ENCODE measurements around the gene R3HDM2. TPM values are rescaled to one million over a fixed set of nuclear protein-coding genes. Genes with fewer than 3 reads are reported as not detected.

The R3HDM2 gene
- polyA plus RNA-seq, 1 donor from 2014 or later: 11.1 TPM

GRCh38 chr12:57208631-57209282 is 222.1 kb downstream of the R3HDM2 start:
- Histone ChIP-seq H3K79me2 (replicated peaks; ENCODE audit: insufficient read depth, low read length) (no peaks in the 10 kb centered on the region), H3K9me3 (ENCODE audit: low read length) (no peaks in the 10 kb centered on the region), H3K27me3 (ENCODE audit: insufficient read depth, low read depth, low read length) (no peaks in the 10 kb centered on the region), H3F3A (ENCODE audit: insufficient read depth, low read length, poor library complexity, severe bottlenecking) (no peaks in the 10 kb centered on the region), H3K9ac (ENCODE audit: low read length) (no peak overlapping the region), H3K36me3 (ENCODE audit: insufficient read depth, low read length) (peaks cover 3% of the 10 kb centered on the region), H3K4me3 (ENCODE audit: low read length) (no peak overlapping the region), H4K20me1 (ENCODE audit: insufficient read depth) (no peaks in the 10 kb centered on the region), H3K9me2 (ENCODE audit: insufficient read depth, low read length) (no peaks in the 10 kb centered on the region), H3K27ac (ENCODE audit: low read length) (no peak overlapping the region), H2AFZ (ENCODE audit: low read depth, low read length) (no peak overlapping the region), H3K4me2 (ENCODE audit: low read length) (no peak overlapping the region)
- TF ChIP-seq RAD21 (conservative IDR thresholded peaks at IDR 0.05): no peak
- TF ChIP-seq TAF1 (IDR thresholded peaks at IDR 0.05; ENCODE audit: low read depth): no peak
- no peak for TF ChIP-seq EZH2 (IDR thresholded peaks at IDR 0.05; ENCODE audit: borderline replicate concordance, insufficient read depth, low read length, poor library complexity, severe bottlenecking)
- no peak for TF ChIP-seq MXI1 (conservative IDR thresholded peaks at IDR 0.05; ENCODE audit: poor library complexity, severe bottlenecking)
- TF ChIP-seq, protein P1, sequence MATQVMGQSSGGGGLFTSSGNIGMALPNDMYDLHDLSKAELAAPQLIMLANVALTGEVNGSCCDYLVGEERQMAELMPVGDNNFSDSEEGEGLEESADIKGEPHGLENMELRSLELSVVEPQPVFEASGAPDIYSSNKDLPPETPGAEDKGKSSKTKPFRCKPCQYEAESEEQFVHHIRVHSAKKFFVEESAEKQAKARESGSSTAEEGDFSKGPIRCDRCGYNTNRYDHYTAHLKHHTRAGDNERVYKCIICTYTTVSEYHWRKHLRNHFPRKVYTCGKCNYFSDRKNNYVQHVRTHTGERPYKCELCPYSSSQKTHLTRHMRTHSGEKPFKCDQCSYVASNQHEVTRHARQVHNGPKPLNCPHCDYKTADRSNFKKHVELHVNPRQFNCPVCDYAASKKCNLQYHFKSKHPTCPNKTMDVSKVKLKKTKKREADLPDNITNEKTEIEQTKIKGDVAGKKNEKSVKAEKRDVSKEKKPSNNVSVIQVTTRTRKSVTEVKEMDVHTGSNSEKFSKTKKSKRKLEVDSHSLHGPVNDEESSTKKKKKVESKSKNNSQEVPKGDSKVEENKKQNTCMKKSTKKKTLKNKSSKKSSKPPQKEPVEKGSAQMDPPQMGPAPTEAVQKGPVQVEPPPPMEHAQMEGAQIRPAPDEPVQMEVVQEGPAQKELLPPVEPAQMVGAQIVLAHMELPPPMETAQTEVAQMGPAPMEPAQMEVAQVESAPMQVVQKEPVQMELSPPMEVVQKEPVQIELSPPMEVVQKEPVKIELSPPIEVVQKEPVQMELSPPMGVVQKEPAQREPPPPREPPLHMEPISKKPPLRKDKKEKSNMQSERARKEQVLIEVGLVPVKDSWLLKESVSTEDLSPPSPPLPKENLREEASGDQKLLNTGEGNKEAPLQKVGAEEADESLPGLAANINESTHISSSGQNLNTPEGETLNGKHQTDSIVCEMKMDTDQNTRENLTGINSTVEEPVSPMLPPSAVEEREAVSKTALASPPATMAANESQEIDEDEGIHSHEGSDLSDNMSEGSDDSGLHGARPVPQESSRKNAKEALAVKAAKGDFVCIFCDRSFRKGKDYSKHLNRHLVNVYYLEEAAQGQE (IDR thresholded peaks at IDR 0.05; ENCODE audit: borderline replicate concordance): no peak
- no peak for TF ChIP-seq EP300 (conservative IDR thresholded peaks at IDR 0.05; ENCODE audit: poor library complexity, severe bottlenecking)
- TF ChIP-seq SMC3 (conservative IDR thresholded peaks at IDR 0.05; ENCODE audit: poor library complexity): no peak
- TF ChIP-seq POLR2AphosphoS5 (IDR thresholded peaks at IDR 0.05): no peak
- TF ChIP-seq CTCF (IDR thresholded peaks at IDR 0.05; ENCODE audit: poor library complexity, severe bottlenecking): no peak

DNA sequence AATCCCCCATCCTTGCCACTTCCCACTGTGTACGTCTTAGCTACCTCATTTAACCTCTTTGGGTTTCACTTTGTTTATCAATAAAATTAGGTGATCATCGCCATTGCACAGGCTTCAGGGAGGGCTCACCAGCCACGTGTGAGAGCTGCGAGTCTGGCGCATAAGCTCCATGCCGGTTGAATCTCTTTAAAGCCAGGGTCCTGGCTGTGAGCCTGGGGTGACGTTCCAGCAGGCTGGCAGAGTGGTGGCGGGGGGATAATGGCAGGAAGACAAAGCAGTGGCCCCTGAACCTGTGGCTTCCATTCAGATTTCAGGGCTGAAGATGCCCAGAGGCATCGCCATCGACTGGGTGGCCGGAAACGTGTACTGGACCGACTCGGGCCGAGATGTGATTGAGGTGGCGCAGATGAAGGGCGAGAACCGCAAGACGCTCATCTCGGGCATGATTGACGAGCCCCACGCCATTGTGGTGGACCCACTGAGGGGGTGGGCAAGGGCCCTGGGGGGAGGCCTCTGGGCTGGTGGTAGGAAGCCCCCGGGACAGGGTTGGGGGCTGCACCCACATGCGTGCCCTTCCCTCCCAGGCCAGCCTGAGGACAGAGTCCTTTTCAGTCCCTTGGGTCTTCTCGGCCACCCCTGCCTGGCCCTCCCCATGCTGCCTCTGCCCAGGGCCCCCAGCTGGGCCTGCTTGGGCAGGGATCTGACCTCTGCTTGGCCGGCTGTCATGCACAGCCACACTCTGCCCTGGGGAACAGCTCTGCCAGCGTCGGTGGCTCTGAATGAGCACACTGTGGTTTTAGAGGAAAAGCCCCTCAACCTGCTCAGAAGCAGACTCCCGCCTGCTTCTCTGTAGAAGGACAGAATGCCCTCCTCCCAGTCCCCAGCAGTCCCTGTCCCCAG is 222.9 kb downstream of the R3HDM2 start:
- no peaks in the 10 kb centered on the region for H4K20me1 ChIP-seq (ENCODE audit: insufficient read depth)
- H3K4me3 ChIP-seq (ENCODE audit: low read length): no peak overlapping the region
- no peak overlapping the region for H3K9ac ChIP-seq (ENCODE audit: low read length)
- no peaks in the 10 kb centered on the region for H3K9me2 ChIP-seq (ENCODE audit: insufficient read depth, low read length)
- no peaks in the 10 kb centered on the region for H3K79me2 ChIP-seq (replicated peaks; ENCODE audit: insufficient read depth, low read length)
- no peaks in the 10 kb centered on the region for H3F3A ChIP-seq (ENCODE audit: insufficient read depth, low read length, poor library complexity, severe bottlenecking)
- H3K4me2 ChIP-seq (ENCODE audit: low read length): no peak overlapping the region
- H3K27ac ChIP-seq (ENCODE audit: low read length): no peak overlapping the region
- H3K9me3 ChIP-seq (ENCODE audit: low read length): no peaks in the 10 kb centered on the region
- H2AFZ ChIP-seq (ENCODE audit: low read depth, low read length): no peak overlapping the region
- H3K36me3 ChIP-seq (ENCODE audit: insufficient read depth, low read length): no peaks in the 10 kb centered on the region
- H3K27me3 ChIP-seq (ENCODE audit: insufficient read depth, low read depth, low read length): no peaks in the 10 kb centered on the region
- TF ChIP-seq RAD21 (conservative IDR thresholded peaks at IDR 0.05) (no peak), EZH2 (IDR thresholded peaks at IDR 0.05; ENCODE audit: borderline replicate concordance, insufficient read depth, low read length, poor library complexity, severe bottlenecking) (no peak), EP300 (conservative IDR thresholded peaks at IDR 0.05; ENCODE audit: poor library complexity, severe bottlenecking) (no peak), TAF1 (IDR thresholded peaks at IDR 0.05; ENCODE audit: low read depth) (no peak), CTCF (IDR thresholded peaks at IDR 0.05; ENCODE audit: poor library complexity, severe bottlenecking) (no peak), SMC3 (conservative IDR thresholded peaks at IDR 0.05; ENCODE audit: poor library complexity) (no peak), POLR2AphosphoS5 (IDR thresholded peaks at IDR 0.05) (no peak), MXI1 (conservative IDR thresholded peaks at IDR 0.05; ENCODE audit: poor library complexity, severe bottlenecking) (no peak)
- TF ChIP-seq, protein P1 (IDR thresholded peaks at IDR 0.05; ENCODE audit: borderline replicate concordance): no peak

All from neural cell (in vitro differentiated cells).